GM21723 (cell line): ENCODE data around the gene CORO7.
"Not testable (repeated sequence)": the region's sequence is repeated elsewhere in the genome, so short reads cannot be mapped to it uniquely, and the experiment has no call there.

Source experiments
- ATAC-seq: cut with Tn5 transposase; IDR thresholded peaks from one replicate; pipeline ENCODE4 v1.9.1; 2021; ENCODE audit warnings: mild to moderate bottlenecking, moderate library complexity; ENCODE audit not compliant: unreplicated experiment

Gene CORO7

DNA sequence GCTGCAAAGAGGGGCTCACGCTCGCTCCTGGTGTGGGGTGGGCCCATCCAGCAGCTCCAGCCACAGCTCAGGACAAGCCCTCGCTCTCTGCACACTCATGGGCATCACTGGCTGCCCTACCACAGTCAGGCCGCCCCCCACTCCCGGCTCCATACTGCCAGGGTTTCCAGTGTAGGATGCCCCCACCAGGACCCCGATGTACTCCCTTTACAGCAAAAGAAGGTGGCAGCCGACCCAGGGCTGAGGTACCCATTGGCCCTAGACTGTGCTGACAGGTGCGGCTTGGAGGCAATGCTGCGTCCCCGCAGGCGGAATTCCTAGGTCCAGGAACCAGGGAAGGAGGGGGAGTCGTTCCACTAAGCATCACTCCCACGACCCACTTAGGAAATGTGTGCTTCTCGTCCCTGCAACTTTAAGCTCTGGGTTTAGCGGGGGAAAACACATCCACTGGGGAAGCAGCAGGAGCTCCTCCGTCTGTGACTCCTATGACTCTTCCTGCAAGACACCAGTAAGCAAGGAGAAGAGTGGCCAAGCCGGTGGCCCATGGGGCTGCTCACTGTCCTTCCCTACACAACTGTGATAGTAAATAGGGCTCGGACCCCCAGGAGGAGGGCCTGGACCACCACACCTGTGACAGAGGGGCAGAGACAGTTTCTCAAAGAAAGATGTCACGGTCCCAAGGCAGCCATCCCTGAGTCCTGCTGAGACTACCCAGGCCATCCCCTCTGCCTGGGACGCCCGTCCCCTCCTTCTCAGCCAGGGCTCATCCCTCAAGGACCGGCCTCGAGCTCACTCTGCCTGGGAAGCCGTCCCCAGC lies 13.1 kb downstream of the CORO7 start:
- no peak for ATAC-seq

GRCh38 chr16:4402439-4403132 lies 13.8 kb downstream of the CORO7 start:
- ATAC-seq, result peak; percentile 66

- ATAC-seq, result no peak
Observed at GRCh38 chr16:4401510-4401909, 14.9 kb downstream of the CORO7 start.

DNA sequence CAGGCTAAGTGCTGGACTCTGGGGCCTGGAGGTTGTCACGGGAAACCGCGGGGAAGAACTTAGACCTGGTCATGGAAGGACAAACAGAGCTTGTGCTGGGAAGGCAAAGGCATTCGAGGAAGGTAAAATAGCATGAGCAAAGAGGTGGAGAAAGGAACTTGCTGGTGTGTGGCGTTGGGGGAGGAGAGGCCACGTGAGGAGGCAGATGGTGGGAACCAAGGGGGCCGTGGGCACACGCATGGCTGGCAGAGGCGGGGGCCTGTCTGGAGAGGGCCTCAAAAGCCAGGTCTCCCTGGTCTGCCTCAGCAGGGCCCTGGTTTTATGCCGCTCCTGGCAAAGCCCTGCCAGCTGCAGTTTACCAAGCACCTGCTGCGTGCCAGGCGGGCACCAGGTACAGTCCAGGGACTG lies 15.3 kb downstream of the CORO7 start:
- no peak for ATAC-seq

DNA sequence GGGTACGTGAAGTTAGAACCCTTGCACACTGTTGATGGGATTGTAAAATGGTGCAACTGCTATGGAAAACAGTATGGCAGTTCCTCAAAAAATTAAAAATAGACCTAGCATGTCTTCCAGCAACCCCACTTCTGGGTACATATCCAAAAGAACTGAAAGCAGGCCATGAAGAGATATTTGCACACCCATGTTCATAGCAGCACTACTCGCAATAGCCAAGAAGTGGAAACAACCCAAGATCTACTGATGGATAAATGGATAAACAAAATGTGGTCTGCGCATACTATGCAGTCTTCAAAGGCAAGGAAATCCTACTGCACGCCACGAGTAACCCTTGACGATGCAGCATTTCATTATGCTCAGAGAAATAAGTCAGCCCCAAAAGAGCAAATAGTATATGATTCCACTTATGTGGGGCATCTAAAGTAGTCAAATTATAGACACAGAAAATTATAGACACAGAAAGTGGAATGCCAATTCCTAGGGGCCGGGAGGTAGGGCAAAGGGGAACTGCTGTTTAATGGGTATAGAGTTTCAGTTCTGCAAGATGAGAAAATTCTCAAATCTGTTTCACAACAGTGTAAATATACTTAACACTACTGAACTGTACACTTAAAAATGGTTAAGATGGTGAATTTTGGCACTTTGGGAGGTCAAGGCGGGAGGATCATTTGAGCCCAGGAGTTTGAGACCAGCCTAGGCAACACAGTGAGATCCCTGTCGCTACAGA lies 17.2 kb downstream of the CORO7 start:
- no peak for ATAC-seq

DNA sequence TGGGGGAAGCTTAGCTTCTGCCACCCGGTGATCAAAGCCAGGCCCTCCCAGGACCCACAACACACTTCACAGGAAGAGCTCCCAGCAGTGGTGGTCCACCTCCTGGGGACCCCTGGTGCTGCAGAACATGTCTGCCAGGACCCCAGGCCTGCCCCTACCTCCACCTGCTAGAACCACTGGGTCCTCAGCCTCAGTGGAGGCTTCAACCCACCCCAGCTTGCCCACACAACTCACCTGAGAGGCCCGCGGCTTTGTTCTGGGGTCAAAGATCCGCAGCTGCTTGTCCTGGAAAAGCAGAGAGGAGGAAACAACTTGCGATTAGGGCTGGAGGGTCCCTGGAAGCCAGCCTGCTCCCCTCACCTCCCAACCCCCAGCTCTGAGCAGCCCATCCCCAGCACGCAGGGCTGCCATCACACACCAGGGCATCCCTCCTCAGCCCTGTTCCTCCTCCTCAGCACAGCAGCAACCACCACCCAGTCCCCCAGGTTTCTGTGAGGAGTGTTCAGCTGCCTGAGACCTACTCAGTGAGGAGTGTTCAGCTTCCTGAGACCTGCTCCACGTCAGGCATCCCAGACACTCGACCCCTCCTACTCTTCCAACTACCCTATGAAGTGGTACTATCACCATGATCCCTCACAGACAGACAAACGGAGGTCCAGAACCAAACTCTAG lies 21.2 kb downstream of the CORO7 start:
- no peak for ATAC-seq

DNA sequence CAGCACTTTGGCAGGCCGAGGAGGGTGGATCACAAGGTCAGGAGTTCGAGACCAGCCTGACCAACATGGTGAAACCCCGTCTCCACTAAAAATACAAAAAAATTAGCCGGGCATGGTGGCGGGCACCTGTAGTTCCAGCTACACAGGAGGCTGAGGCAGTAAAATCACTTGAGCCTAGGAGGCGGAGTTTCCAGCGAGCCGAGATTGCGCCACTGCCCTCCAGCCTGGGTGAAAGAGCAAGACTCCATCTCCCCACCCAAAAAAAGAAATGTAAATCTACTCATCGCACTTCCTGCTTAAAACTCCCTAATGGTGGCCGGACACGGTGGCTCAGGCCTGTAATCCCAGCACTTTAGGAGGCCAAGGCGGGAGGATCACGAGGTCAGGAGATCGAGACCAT lies 22.5 kb downstream of the CORO7 start:
- ATAC-seq, result not testable (repeated sequence)

GRCh38 chr16:4393240-4393600 lies 23.2 kb downstream of the CORO7 start:
- ATAC-seq, result no peak

GRCh38 chr16:4392382-4393239 lies 23.8 kb downstream of the CORO7 start:
- ATAC-seq, result no peak

GRCh38 chr16:4391631-4392381 lies 24.6 kb downstream of the CORO7 start:
- no peak for ATAC-seq

DNA sequence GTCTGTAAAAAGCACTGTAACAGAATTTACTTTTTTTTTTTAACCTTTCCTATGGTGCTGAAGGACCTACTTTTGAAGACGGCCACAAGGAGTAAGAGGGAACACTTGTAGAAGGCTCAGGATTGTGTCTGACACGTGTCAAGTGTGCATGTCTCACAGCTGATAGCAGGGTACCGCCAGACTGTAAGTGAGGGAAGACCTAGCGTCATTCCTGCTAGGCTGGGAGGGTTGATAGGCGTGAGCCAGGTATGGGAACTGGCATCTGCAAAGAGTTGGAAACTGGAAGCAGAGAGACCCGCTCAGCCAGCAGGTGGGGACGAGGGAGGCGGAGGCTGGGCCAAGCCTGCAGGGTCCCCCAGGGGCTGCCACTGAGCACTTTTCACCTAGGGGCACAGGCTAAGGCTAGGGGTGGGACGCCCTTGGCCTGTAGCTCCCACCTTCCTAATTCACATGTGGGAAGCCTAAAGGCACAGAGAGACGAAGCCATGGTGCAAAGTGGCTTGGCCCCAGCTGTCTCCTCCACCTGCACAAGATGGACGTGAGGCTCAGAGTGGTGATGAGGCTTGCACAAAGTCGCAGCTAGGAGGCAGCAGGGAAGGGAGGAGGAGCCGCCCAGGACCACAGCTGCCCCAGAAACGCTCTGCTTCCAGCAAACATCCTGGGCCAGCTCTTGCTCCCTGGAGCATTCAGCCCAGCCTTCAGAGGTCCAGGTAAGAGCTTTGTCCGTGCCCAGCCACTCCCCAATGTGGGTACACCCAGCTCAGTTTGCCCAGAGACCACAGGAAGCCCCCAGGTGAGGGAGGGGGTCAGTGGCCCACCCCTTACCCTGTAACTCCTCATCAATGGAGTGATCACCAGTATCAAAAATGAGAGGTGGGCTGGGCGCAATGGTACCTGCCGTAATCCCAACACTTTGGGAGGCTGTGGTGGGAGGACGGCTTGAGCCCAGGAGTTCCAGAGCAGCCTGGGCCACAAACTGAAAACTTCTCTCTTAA lies 25.8 kb downstream of the CORO7 start:
- no peak for ATAC-seq

DNA sequence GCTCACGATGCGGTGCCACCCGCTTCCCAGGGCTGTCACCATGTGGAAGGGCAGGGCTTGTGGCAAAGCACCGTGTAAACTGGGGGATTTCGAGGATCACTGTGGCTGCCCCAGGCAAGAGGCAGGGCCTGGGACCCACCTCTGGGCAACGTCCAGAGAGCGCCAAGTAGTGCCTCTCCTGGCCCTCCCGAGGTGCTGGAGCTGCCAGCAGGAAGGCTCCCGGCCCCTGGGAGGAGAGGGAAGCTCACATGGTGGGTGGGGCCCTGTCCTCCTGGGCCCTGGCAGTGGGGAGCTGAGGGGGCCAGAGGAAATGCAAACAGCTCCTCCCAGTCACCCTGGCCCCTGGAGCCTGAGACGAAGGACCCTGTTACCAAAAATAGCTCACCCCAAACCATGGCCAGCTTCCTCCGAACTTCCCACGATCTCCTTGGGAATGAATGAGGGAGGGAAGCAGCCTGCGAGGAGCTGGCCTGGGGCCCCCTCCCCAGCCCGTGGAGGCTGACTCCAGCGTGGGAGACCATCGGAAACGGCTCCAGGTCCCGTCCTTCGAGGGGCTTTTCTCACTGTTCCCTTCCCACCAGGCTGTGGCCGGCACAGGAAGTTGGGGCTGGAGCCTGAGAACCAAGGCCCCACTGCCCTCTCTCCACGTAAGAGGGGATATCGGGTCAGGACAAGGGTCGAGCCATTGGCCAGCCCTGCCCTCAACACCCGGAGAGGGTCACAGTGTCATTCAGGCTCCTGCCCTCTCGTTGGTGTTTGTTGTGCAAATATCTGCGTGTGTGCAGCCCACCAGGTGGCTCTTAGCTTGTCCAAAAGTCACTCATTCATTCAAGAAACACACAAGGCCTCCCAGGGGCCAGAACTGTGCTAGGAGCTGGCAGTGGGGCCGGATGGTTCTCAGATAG lies 27.1 kb downstream of the CORO7 start:
- ATAC-seq, result no peak

- ATAC-seq, result no peak
Observed at GRCh38 chr16:4388271-4389021, 27.9 kb downstream of the CORO7 start.

- no peak for ATAC-seq
Observed at GRCh38 chr16:4387781-4388180, 28.6 kb downstream of the CORO7 start.

GRCh38 chr16:4386951-4387565 lies 29.3 kb downstream of the CORO7 start:
- ATAC-seq, result no peak

GRCh38 chr16:4386451-4386805 lies 30.0 kb downstream of the CORO7 start:
- ATAC-seq, result no peak
